HEK293T (cell line): ENCODE results near the gene KRT33A.

Experiments used
- CTCF ChIA-PET: fragments of 350-600 bp; formaldehyde crosslinking; extraction: SDS; loops from one replicate; lab custom pipeline; 2021; ENCODE audit warnings: antibody characterized with exemption, inconsistent platforms; lab: Yijun Ruan, JAX
- POLR2A ChIA-PET: fragments of 350-600 bp; formaldehyde crosslinking; extraction: SDS; loops from one replicate; lab custom pipeline; 2020; ENCODE audit warnings: antibody characterized with exemption, inconsistent platforms; lab: Yijun Ruan, JAX
- DNase-seq: peaks from one replicate; pipeline ENCODE4 v3.0.0; 2012; ENCODE audit warnings: mixed read lengths; ENCODE audit errors: extremely low spot score
- ARNT ChIP-seq: fragments of 450-650 bp; IDR thresholded peaks from 2 replicates; pipeline ENCODE4 v1.6.1; 2017; ENCODE audit warnings: mild to moderate bottlenecking
- BHLHE40 ChIP-seq: fragments of 450-650 bp; IDR thresholded peaks from 2 replicates; pipeline ENCODE4 v1.6.1; 2016; ENCODE audit warnings: mild to moderate bottlenecking, moderate library complexity, borderline replicate concordance
- CTBP1 ChIP-seq: fragments of 450-650 bp; IDR thresholded peaks from 2 replicates; pipeline ENCODE4 v1.6.1; 2016; ENCODE audit warnings: borderline replicate concordance
- ELF4 ChIP-seq: fragments of 450-650 bp; IDR thresholded peaks from 2 replicates; pipeline ENCODE4 v1.6.1; 2017; ENCODE audit warnings: antibody characterized with exemption
- FOXA1 ChIP-seq: fragments of 450-650 bp; IDR thresholded peaks from 2 replicates; pipeline ENCODE4 v1.6.1; 2016; ENCODE audit warnings: mild to moderate bottlenecking
- FOXK2 ChIP-seq: fragments of 450-650 bp; IDR thresholded peaks from 2 replicates; pipeline ENCODE4 v1.6.1; 2016; ENCODE audit warnings: mild to moderate bottlenecking
- FOXM1 ChIP-seq: fragments of 450-650 bp; IDR thresholded peaks from 2 replicates; pipeline ENCODE4 v1.6.1; 2017; ENCODE audit warnings: mild to moderate bottlenecking, borderline replicate concordance
- HDGF ChIP-seq: fragments of 450-650 bp; IDR thresholded peaks from 2 replicates; pipeline ENCODE4 v1.6.1; 2017; ENCODE audit warnings: antibody characterized with exemption, borderline replicate concordance
- L3MBTL2 ChIP-seq: fragments of 450-650 bp; conservative IDR thresholded peaks from 2 replicates; pipeline ENCODE4 v1.6.1; 2016; ENCODE audit warnings: mild to moderate bottlenecking
- LEF1 ChIP-seq: fragments of 450-650 bp; IDR thresholded peaks from 2 replicates; pipeline ENCODE4 v1.6.1; 2017; ENCODE audit warnings: mild to moderate bottlenecking, borderline replicate concordance
- NFRKB ChIP-seq: fragments of 450-650 bp; IDR thresholded peaks from 2 replicates; pipeline ENCODE4 v1.6.1; 2016; ENCODE audit warnings: mild to moderate bottlenecking, moderate library complexity
- SP1 ChIP-seq: fragments of 450-650 bp; IDR thresholded peaks from 2 replicates; pipeline ENCODE4 v1.6.1; 2017
- SUZ12 ChIP-seq: fragments of 450-650 bp; IDR thresholded peaks from 2 replicates; pipeline ENCODE4 v1.6.1; 2016; ENCODE audit warnings: mild to moderate bottlenecking
- TARDBP ChIP-seq: fragments of 450-650 bp; IDR thresholded peaks from 2 replicates; pipeline ENCODE4 v1.6.1; 2016
- ZNF384 ChIP-seq: fragments of 450-650 bp; IDR thresholded peaks from 2 replicates; pipeline ENCODE4 v1.6.1; 2016
- TF ChIP-seq, protein P1 (sequence below): fragments of 450-650 bp; IDR thresholded peaks from 2 replicates; pipeline ENCODE4 v1.6.1; 2016

Gene KRT33A

GRCh38 chr17:41311111-41311510 is 39.5 kb downstream of the KRT33A start:
- CTCF ChIA-PET, result no interaction called here
- POLR2A ChIA-PET, result no interaction called here
- no peak for DNase-seq
- no peak for TF ChIP-seq LEF1
- TF ChIP-seq SP1, result no peak
- no peak for TF ChIP-seq CTBP1
- no peak for TF ChIP-seq BHLHE40
- TF ChIP-seq SUZ12, result no peak
- no peak for TF ChIP-seq L3MBTL2
- TF ChIP-seq NFRKB, result no peak
- TF ChIP-seq ZNF384, result no peak
- TF ChIP-seq ARNT, result no peak
- TF ChIP-seq HDGF, result no peak
- TF ChIP-seq FOXK2, result no peak
- TF ChIP-seq FOXA1, result no peak
- no peak for TF ChIP-seq FOXM1
- no peak for TF ChIP-seq ELF4
- TF ChIP-seq TARDBP, result no peak
- TF ChIP-seq, protein P1, sequence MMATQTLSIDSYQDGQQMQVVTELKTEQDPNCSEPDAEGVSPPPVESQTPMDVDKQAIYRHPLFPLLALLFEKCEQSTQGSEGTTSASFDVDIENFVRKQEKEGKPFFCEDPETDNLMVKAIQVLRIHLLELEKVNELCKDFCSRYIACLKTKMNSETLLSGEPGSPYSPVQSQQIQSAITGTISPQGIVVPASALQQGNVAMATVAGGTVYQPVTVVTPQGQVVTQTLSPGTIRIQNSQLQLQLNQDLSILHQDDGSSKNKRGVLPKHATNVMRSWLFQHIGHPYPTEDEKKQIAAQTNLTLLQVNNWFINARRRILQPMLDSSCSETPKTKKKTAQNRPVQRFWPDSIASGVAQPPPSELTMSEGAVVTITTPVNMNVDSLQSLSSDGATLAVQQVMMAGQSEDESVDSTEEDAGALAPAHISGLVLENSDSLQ, result no peak

DNA sequence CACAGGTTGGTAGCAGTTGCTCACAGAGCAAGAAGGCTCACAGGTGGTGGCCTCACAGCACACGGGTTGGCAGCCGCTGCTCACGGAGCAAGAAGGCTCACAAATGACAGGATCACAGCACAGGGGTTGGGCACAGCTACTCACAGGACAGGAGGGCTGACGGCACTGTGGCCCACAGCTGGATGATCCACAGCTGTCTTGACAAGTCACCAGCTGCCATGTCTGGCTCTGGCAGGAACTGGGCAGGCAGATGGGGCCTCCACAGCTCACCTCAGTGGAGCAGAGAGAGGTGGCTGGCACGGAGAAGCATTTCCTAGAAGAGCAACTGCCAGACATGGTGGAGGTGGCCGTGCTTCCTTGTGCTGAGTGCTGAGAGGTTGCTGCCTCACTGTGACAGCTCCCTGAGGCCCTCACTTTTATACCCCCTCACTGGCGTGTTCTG is 41.7 kb downstream of the KRT33A start, which contains the start of gene KRTAP16-1:
Gene KRTAP16-1 (minus strand): TSS at position 392 of the 442 bp plus-strand sequence. CDS start 56 bp downstream, at position 336.
- DNase-seq, result no peak
- ChIA-PET CTCF (interaction anchor here (1.8 kb wide), 1 partner anchor 13 kb away, joined by 7 read pairs; no protein-coding TSS in a partner anchor), POLR2A (no interaction called here)
- TF ChIP-seq ARNT (no peak), ELF4 (no peak), BHLHE40 (no peak), FOXA1 (no peak), SUZ12 (no peak), ZNF384 (no peak), L3MBTL2 (no peak), FOXK2 (no peak), NFRKB (no peak), LEF1 (no peak), SP1 (no peak), CTBP1 (no peak), TARDBP (no peak), FOXM1 (no peak)
- TF ChIP-seq, protein P1, result no peak

GRCh38 chr17:41308251-41308917 is 42.2 kb downstream of the KRT33A start:
- POLR2A ChIA-PET, result no interaction called here
- DNase-seq, result no peak
- TF ChIP-seq TARDBP (no peak), L3MBTL2 (no peak), HDGF (no peak), ELF4 (no peak), FOXM1 (no peak), LEF1 (no peak), FOXA1 (no peak), SUZ12 (no peak), NFRKB (no peak), SP1 (no peak), FOXK2 (no peak), ARNT (no peak), BHLHE40 (no peak), ZNF384 (no peak), CTBP1 (no peak)
- TF ChIP-seq, protein P1, result no peak
- CTCF ChIA-PET, result interaction anchor here (0.6 to 1.8 kb wide), 2 partner anchors 14 to 346 kb away, joined by 3 to 7 read pairs; no protein-coding TSS in a partner anchor

GRCh38 chr17:41307647-41308046 is 43.0 kb downstream of the KRT33A start:
- no peak for TF ChIP-seq SUZ12
- no peak for TF ChIP-seq LEF1
- TF ChIP-seq FOXM1, result no peak
- TF ChIP-seq CTBP1, result no peak
- TF ChIP-seq BHLHE40, result no peak
- no peak for TF ChIP-seq SP1
- TF ChIP-seq NFRKB, result no peak
- no peak for TF ChIP-seq ELF4
- TF ChIP-seq, protein P1, result no peak
- TF ChIP-seq L3MBTL2, result no peak
- TF ChIP-seq ZNF384, result no peak
- no peak for TF ChIP-seq HDGF
- no peak for TF ChIP-seq FOXA1
- TF ChIP-seq FOXK2, result no peak
- no peak for TF ChIP-seq ARNT
- no peak for TF ChIP-seq TARDBP
- POLR2A ChIA-PET, result no interaction called here

DNA sequence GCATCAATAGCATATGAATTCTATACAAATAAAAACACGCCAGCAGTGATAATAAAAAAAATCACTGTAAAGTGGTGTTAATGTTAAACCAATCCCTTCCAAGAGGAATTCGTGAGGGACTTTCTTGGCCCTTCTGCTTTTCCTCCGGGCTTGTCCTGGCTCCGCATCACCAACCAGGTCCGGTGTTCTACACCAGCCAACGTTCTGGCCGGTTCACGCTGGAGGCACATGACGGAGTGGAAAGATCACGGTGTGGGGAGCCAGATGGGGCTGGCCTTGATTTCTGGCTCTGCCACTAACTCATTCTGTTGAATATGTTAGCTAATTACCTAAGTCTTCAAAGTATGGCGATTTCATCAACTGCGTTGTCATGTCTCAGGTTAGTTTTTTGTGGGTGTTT is 46.5 kb downstream of the KRT33A start:
- CTCF ChIA-PET, result no interaction called here
- no peak for TF ChIP-seq FOXM1
- no peak for TF ChIP-seq ELF4
- no peak for TF ChIP-seq CTBP1
- no peak for TF ChIP-seq L3MBTL2
- TF ChIP-seq SP1, result no peak
- no peak for TF ChIP-seq TARDBP
- TF ChIP-seq BHLHE40, result no peak
- no peak for TF ChIP-seq ARNT
- DNase-seq, result no peak
- POLR2A ChIA-PET, result no interaction called here

More at GRCh38 chr17:41307647-41308046, 43.0 kb downstream of the KRT33A start:
- no peak for DNase-seq
- CTCF ChIA-PET, result interaction anchor here (0.6 to 1.8 kb wide), 2 partner anchors 15 to 345 kb away, joined by 3 to 7 read pairs; no protein-coding TSS in a partner anchor
